Activated CD4-positive, alpha-beta T cell treated with anti-CD3 and anti-CD28 coated beads, Interleukin-2, amount 50 U/mL, for 24 hours (primary cell): ENCODE measurements around the gene COX7A2.

Experiments
- DNase-seq, 2 donors: peaks; one replicate each; pipeline ENCODE4 v3.0.0-alpha.2; 2020; ENCODE audit warnings: low read depth in 1 of 2, low spot score in 1 of 2

The COX7A2 gene

GRCh38 chr6:75221116-75221515 lies 22.5 kb downstream of the COX7A2 start:
- DNase-seq = no peak

- no peak for DNase-seq
Measured at GRCh38 chr6:75220357-75220756, 23.2 kb downstream of the COX7A2 start.

GRCh38 chr6:75219263-75219662 lies 24.3 kb downstream of the COX7A2 start:
- DNase-seq = no peak

GRCh38 chr6:75217193-75217592 lies 26.4 kb downstream of the COX7A2 start:
- DNase-seq = no peak

GRCh38 chr6:75215291-75215690 lies 28.3 kb downstream of the COX7A2 start:
- DNase-seq = no peak

- DNase-seq = no peak
Measured at GRCh38 chr6:75213732-75214131, 29.9 kb downstream of the COX7A2 start.

GRCh38 chr6:75213112-75213511 lies 30.5 kb downstream of the COX7A2 start:
- DNase-seq = no peak

GRCh38 chr6:75211920-75212590 lies 31.5 kb downstream of the COX7A2 start:
- DNase-seq = no peak

GRCh38 chr6:75210885-75211739 lies 32.5 kb downstream of the COX7A2 start:
- DNase-seq = peak in 1 of 2 donors; percentile 61

GRCh38 chr6:75209184-75209723 lies 34.3 kb downstream of the COX7A2 start:
- DNase-seq = no peak

- peak; percentile 76 to 77 for DNase-seq
Measured at GRCh38 chr6:75208298-75209183, 35.1 kb downstream of the COX7A2 start.

GRCh38 chr6:75206576-75207342 lies 36.8 kb downstream of the COX7A2 start:
- no peak for DNase-seq

GRCh38 chr6:75205776-75206575 lies 37.6 kb downstream of the COX7A2 start, which contains the start of gene COL12A1:
COL12A1 (minus strand) TSS chr6:75206053; CDS start chr6:75202792, 3,261 bp downstream.
- no peak for DNase-seq

- no peak for DNase-seq
Measured at GRCh38 chr6:75204959-75205775, 38.4 kb downstream of the COX7A2 start.

GRCh38 chr6:75204217-75204958 lies 39.2 kb downstream of the COX7A2 start:
- DNase-seq = no peak

GRCh38 chr6:75203721-75204120 lies 39.9 kb downstream of the COX7A2 start:
- no peak for DNase-seq

- no peak for DNase-seq
Measured at GRCh38 chr6:75202676-75203131, 40.9 kb downstream of the COX7A2 start.
